ACHN (cell line): Measurements from ENCODE around the gene DGAT2.

Source experiments
- DNase-seq: peaks from one replicate; pipeline ENCODE4 v3.0.0-alpha.2; 2015
- in situ Hi-C: cut with HindIII; loops from 2 replicates; pipeline ENCODE4 v1.10.0; 2017; ENCODE audit warnings: low sequenced_read_pairs, low pct_ligation_motif_present, low pct_unique_long_range_greater_than_20kb

Gene DGAT2

DNA sequence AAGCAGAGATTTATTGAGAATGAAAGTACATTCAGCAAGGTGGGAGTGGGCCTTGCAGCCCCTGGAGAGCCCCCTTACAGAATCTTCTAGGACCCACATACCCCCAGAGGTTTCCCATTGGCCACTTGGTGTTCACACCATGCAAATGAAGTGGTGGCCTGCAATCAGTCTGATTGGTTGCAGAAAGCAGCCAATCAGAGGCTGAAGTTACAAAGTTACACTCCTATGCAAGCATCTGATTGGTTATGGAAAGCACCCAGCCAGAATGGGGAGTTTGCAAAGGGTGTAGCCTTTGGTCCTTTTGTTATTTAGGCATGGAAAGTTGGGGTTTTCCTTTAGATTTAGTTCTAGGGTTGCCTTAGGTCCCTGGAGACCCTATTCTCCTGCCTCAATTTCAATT, 81.3 kb downstream of the DGAT2 start:
- in situ Hi-C loops, result no loop called here
- no peak for DNase-seq

GRCh38 chr11:75850787-75851186, 82.2 kb downstream of the DGAT2 start:
- no peak for DNase-seq
- in situ Hi-C loops, result no loop called here
